ENCODE results near the gene NOXRED1. TPM values are rescaled to one million over a fixed set of nuclear protein-coding genes. Genes with fewer than 3 reads are reported as not detected.

Gene NOXRED1
- total and polyA plus RNA-seq, 10 of the 15 experiments (the other 5 are each of a cell fraction or from before 2014, with no cell fraction given) = 0.06 to 0.62 (median 0.14) TPM

GRCh38 chr14:77458249-77458950 lies 35.1 kb upstream of the NOXRED1 start (continued):
- TF ChIP-seq IKZF1 (conservative IDR thresholded peaks at IDR 0.05) = no peak
- no peak for TF ChIP-seq ZNF687 (IDR thresholded peaks at IDR 0.05)
- TF ChIP-seq YBX1 (IDR thresholded peaks at IDR 0.05) = no peak
- TF ChIP-seq GABPA (IDR thresholded peaks at IDR 0.05; ENCODE audit: low read depth) = no peak
- no peak for TF ChIP-seq EED (IDR thresholded peaks at IDR 0.05; ENCODE audit: low read depth)
- no peak for TF ChIP-seq POLR2AphosphoS5 (IDR thresholded peaks at IDR 0.05; ENCODE audit: low read length)
- TF ChIP-seq NFXL1 (IDR thresholded peaks at IDR 0.05; ENCODE audit: borderline replicate concordance) = no peak
- TF ChIP-seq ZBED1 (IDR thresholded peaks at IDR 0.05; ENCODE audit: borderline replicate concordance) = 0 out of 2 replicates have a peak, but pooled peaks have one; percentile 30
- TF ChIP-seq BCL3 (IDR thresholded peaks at IDR 0.05; ENCODE audit: borderline replicate concordance, insufficient read depth, low read depth, low read length, poor library complexity, severe bottlenecking) = no peak
- TF ChIP-seq BHLHE40 (IDR thresholded peaks at IDR 0.05; ENCODE audit: borderline replicate concordance in 1 of 2, low read depth in 2 of 2, low read length in 1 of 2) = peak; percentile 31 to 40; a peak in 2 of 4 replicates
- no peak for TF ChIP-seq ZNF24 (IDR thresholded peaks at IDR 0.05)
- TF ChIP-seq SMARCA5 (IDR thresholded peaks at IDR 0.05) = no peak
- no peak; the same call in 1 of the 2 replicates for TF ChIP-seq SMC3 (IDR thresholded peaks at IDR 0.05; ENCODE audit: borderline replicate concordance, low read length)
- no peak for TF ChIP-seq ZNF274 (IDR thresholded peaks at IDR 0.05; ENCODE audit: insufficient read depth, insufficient read length)
- no peak for TF ChIP-seq ZBTB40 (IDR thresholded peaks at IDR 0.05; ENCODE audit: borderline replicate concordance)
- no peak for TF ChIP-seq HCFC1 (IDR thresholded peaks at IDR 0.05; ENCODE audit: low read length)
- no peak for TF ChIP-seq ATF7 (IDR thresholded peaks at IDR 0.05; ENCODE audit: low read depth)
- no peak for TF ChIP-seq EZH2 (IDR thresholded peaks at IDR 0.05; ENCODE audit: borderline replicate concordance, control insufficient read depth, low read depth, low read length)
- no peak for TF ChIP-seq RELB (IDR thresholded peaks at IDR 0.05; ENCODE audit: low read depth)
- TF ChIP-seq NFIC (IDR thresholded peaks at IDR 0.05; ENCODE audit: low read depth, low read length) = no peak

All from GM12878 (cell line).